Progenitor cell of endocrine pancreas (in vitro differentiated cells): ENCODE data around the gene OSGEPL1. TPM values are rescaled to one million over a fixed set of nuclear protein-coding genes. Genes with fewer than 3 reads are reported as not detected.

Experiments
- DNase-seq: peaks from one replicate; pipeline ENCODE4 v3.0.0; 2021; ENCODE audit warnings: low spot score; ENCODE audit not compliant: unreplicated experiment
- H3K27ac Mint-ChIP-seq: 2 replicates; pipeline ENCODE4 v1.8.0; 2021; ENCODE audit warnings: mild to moderate bottlenecking, moderate library complexity, mixed read lengths
- H3K27me3 Mint-ChIP-seq: 2 replicates; pipeline ENCODE4 v1.8.0; 2021; ENCODE audit warnings: mixed read lengths
- H3K36me3 Mint-ChIP-seq: 2 replicates; pipeline ENCODE4 v1.8.0; 2022; ENCODE audit warnings: mixed read lengths; ENCODE audit not compliant: insufficient read depth
- H3K4me1 Mint-ChIP-seq: 2 replicates; pipeline ENCODE4 v1.8.0; 2021; ENCODE audit warnings: low read depth, mixed read lengths
- H3K4me3 Mint-ChIP-seq: 2 replicates; pipeline ENCODE4 v1.8.0; 2021; ENCODE audit warnings: low read depth, mild to moderate bottlenecking, moderate library complexity, mixed read lengths
- H3K9me3 Mint-ChIP-seq: 2 replicates; pipeline ENCODE4 v1.8.0; 2021; ENCODE audit warnings: low read depth, mixed read lengths
- CTCF ChIP-seq: fragments of 200-600 bp; sonication (generic); IDR thresholded peaks from one replicate; pipeline ENCODE4 v1.5.0; 2021; ENCODE audit warnings: antibody characterized with exemption, mild to moderate bottlenecking; ENCODE audit not compliant: unreplicated experiment
- total RNA-seq: library from RNA; stranded (reverse); gene quantifications from 2 replicates; pipeline ENCODE4 v1.2.1, GENCODE V29; 2021

OSGEPL1 gene
- total RNA-seq, 1 donor from 2014 or later: 12.1 TPM

- no peaks in the 10 kb centered on the region for H3K27me3 Mint-ChIP-seq
- no peak for DNase-seq
- no peak overlapping the region for H3K4me3 Mint-ChIP-seq
- no peaks in the 10 kb centered on the region for H3K9me3 Mint-ChIP-seq
- no peaks in the 10 kb centered on the region for H3K36me3 Mint-ChIP-seq
- H3K4me1 Mint-ChIP-seq: no peaks in the 10 kb centered on the region
- H3K27ac Mint-ChIP-seq: no peak overlapping the region
- no peak for TF ChIP-seq CTCF
Observed at GRCh38 chr2:189700681-189701080, 61.9 kb downstream of the OSGEPL1 start.

- H3K4me3 Mint-ChIP-seq: no peak overlapping the region
- H3K36me3 Mint-ChIP-seq: peaks cover 2% of the 10 kb centered on the region
- H3K4me1 Mint-ChIP-seq: no peaks in the 10 kb centered on the region
- H3K27me3 Mint-ChIP-seq: no peaks in the 10 kb centered on the region
- TF ChIP-seq CTCF: peak; percentile 69
- no peak for DNase-seq
- H3K9me3 Mint-ChIP-seq: no peaks in the 10 kb centered on the region
- no peak overlapping the region for H3K27ac Mint-ChIP-seq
Observed at GRCh38 chr2:189698020-189698887, 64.3 kb downstream of the OSGEPL1 start.

Other genes starting within 250 kb of the OSGEPL1 start
- gene SLC40A1, start 182.0 kb downstream of the OSGEPL1 start, total RNA-seq: 14.6 and 15.8 TPM in 2 replicates
- 38.2 and 38.6 TPM in 2 replicates for gene ASNSD1, start 101.3 kb downstream of the OSGEPL1 start, total RNA-seq
- gene ANKAR, start 88.1 kb downstream of the OSGEPL1 start, total RNA-seq: 9.0 and 10.3 TPM in 2 replicates
- 74.1 and 84.9 TPM in 2 replicates for gene ORMDL1, start 21.5 kb upstream of the OSGEPL1 start, total RNA-seq
- gene PMS1, start 21.7 kb upstream of the OSGEPL1 start, total RNA-seq: 63.6 and 72.4 TPM in 2 replicates